ENCODE data around the gene TMIGD2.
"Not testable (repeated sequence)": the region's sequence is repeated elsewhere in the genome, so short reads cannot be mapped to it uniquely, and the experiment has no call there.

TMIGD2 gene

DNA sequence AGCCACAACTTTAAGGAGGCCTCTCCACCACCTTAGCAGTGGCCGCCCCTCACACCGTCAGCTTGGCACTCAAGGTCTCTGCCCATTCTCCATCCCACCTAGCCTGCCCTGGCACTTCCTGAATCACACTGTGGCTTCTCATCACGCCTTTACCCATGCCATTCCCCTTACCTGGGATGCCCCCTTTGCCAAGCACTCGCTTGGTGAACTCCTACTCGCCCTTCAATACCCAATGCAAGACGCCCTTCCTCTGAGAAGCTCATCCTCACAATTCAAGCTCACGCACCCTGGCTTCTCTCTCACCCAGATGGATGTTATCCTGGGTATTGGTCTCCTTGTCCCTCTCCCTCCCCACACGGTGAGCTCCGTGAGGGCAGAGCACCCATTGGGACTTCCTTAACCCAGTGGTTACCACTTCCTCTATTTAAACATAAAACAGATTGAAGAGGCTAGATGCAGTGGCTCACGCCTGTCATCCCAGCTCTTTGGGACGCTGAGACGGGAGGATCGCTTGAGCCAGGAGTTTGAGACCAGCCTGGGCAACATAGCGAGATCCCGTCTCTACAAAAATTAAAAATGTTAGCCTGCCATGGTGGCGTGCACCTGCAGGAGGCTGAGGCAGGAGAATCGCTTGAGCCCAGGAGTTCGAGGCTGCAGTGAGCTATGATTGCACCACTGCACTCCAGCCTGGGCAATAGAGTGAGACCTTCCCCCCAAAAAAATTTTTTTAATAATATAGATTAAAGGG, 35.8 kb downstream of the TMIGD2 start:
- DNase-seq = no peak

DNA sequence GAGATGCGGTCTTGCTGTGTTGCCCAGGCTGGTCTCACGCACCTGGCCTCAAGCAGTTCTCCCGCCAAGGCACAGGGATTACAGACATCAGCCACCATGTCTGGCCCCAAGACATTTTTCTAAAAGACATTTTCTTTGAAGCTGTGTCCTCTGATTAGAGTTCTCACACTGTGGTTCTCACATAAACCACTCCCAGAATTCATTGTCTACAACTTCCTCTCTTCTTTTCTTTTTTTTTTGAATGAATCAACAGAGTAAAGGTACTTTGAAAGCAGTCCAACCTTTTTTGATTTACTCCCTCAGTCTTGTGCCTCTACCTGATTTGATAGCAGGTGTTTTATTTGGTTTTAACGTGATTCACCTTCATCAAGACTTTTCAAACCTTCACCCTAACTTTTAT, 37.4 kb downstream of the TMIGD2 start:
- DNase-seq = no peak

- DNase-seq = no peak
Measured at GRCh38 chr19:4260613-4261191, 41.5 kb downstream of the TMIGD2 start.

DNA sequence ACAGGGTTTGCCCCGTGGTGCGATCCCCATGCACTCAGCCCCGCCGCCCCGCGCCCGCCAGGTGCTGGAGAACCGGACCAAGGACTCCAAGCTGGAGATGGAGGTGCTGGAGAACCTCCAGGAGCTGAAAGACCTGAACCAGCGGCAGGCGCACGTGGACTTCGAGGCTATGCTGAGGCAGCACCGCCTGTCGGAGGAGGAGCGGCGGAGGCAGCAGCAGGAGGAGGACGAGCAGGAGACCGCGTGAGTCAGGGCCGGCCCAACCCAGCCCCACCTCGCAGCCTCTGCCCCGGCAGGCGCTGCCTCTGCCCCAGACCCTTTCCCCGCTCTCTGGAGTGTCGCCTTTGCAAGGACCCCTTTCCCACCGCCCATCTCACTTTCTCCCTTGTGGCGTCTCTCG, 44.0 kb downstream of the TMIGD2 start:
- DNase-seq = no peak

GRCh38 chr19:4257025-4257424, 45.2 kb downstream of the TMIGD2 start:
- DNase-seq = no peak

- no peak for DNase-seq
Measured at GRCh38 chr19:4256563-4256962, 45.6 kb downstream of the TMIGD2 start.

DNA sequence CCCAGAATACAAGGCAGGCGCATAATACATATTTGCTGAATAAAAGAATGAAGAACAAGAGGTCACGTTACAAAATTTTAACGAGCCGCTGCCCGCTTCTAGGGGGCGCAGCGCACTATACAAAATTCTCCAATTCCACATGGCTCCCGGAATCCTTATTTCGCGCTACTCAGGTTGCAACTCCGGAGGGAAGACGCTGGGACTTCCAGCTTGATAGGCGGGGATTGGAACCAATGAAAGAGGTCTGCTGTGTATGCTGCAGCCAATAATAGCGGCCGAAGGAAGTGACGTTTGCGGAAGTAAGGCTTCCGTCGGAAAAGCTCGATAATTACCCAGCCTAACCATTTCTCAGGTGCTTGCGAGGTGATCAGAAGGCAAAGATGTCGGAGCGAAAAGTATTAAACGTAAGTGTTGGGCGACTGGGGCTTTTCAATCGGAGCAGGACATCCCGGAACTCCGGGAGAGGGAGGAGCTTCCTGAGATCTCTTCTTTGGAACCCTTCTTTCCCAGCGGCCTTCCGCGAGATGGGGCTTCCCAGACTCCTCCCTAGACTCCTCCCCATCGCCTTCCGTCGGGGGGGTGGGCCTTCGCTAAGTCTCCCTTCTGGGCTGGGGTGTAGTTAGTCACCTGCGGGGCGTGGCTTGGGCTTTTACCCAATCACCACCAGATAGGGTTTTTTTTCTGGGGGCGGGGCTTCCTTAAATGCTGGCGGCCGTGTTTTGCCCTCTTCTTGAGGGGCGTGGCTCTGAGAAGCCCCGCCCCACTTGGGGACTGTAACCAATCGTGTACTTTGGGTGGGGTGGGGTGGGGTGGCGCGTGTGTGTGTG, 55.2 kb downstream of the TMIGD2 start, which contains the start of gene YJU2:
Gene YJU2 (plus strand): TSS at position 314 of the 827 bp plus-strand sequence. CDS start 67 bp downstream, at position 381.
- peak; percentile 98 for DNase-seq

DNA sequence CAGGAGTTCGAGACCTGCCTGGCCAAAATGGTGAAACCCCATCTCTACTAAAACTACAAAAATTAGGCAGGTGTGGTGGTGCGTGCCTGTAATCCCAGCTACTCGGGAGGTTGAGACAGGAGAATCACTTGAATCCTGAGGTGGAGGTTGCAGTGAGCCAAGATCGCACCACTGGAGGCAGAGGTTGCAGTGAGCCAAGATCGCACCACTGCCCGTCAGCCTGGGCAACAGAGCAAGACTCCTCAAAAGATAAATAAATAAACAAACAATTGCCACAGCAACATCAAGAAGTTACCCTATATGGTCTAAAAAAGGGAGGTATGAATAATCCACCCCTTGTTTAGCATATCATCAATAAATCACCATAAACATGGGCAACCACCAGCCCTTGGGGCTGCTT, 56.3 kb downstream of the TMIGD2 start:
- not testable (repeated sequence) for DNase-seq
